ENCODE results near the gene FBXL4.

DNA sequence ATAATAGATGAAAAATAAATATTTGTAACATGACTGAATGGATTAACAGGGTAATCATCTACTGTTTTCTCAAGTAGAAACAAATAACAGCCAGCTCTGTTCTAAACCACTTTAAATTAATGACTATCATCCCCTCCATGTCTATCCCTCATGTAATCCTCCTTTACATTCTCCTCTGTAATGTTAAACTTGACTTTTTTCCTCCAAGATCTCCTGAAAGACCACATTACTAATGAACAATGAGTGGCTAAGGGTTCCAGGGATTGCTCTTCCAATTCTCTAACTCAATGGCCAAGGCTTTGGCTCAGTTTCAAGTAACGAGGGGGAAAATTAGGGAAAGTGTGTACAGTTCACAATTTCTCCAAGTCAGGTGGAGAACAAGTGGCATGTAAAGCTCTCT lies 37.6 kb upstream of the FBXL4 start:
- TF ChIP-seq, protein P1, sequence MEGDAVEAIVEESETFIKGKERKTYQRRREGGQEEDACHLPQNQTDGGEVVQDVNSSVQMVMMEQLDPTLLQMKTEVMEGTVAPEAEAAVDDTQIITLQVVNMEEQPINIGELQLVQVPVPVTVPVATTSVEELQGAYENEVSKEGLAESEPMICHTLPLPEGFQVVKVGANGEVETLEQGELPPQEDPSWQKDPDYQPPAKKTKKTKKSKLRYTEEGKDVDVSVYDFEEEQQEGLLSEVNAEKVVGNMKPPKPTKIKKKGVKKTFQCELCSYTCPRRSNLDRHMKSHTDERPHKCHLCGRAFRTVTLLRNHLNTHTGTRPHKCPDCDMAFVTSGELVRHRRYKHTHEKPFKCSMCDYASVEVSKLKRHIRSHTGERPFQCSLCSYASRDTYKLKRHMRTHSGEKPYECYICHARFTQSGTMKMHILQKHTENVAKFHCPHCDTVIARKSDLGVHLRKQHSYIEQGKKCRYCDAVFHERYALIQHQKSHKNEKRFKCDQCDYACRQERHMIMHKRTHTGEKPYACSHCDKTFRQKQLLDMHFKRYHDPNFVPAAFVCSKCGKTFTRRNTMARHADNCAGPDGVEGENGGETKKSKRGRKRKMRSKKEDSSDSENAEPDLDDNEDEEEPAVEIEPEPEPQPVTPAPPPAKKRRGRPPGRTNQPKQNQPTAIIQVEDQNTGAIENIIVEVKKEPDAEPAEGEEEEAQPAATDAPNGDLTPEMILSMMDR (IDR thresholded peaks at IDR 0.05) = no peak
- TF ChIP-seq POLR2A (IDR thresholded peaks at IDR 0.05) = no peak

Data from testis (tissue), 2 donors.